Activated CD4-positive, alpha-beta T cell treated with anti-CD3 and anti-CD28 coated beads, Interleukin-2, amount 50 U/mL, for 16 hours (primary cell): ENCODE data around the gene LTBP1.
"Not testable (repeated sequence)": the region's sequence is repeated elsewhere in the genome, so short reads cannot be mapped to it uniquely, and the experiment has no call there.

ENCODE experiments used
- DNase-seq: peaks from one replicate; pipeline ENCODE4 v3.0.0-alpha.2; 2020

Gene LTBP1

DNA sequence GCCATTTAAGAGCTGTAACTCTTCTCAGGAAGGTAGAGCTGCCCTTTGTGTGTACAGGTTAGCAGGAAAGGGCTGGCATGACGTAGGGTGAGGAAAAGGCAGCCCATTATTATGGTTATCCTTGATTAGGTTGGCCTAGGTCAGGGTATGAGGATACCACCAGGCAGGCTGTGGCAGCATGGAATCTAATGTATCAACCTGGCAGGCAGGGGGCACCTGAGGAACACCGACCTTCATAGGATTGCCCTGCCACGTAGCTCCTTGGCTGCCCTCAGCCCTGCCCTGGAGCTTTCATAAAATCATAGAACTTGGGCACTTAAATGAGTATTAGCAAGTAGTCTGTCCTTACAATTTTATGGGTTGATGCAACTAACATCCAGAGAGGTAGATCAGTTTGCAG, 261.6 kb downstream of the LTBP1 start:
- no peak for DNase-seq

GRCh38 chr2:33209976-33210375, 263.2 kb downstream of the LTBP1 start:
- no peak for DNase-seq

DNA sequence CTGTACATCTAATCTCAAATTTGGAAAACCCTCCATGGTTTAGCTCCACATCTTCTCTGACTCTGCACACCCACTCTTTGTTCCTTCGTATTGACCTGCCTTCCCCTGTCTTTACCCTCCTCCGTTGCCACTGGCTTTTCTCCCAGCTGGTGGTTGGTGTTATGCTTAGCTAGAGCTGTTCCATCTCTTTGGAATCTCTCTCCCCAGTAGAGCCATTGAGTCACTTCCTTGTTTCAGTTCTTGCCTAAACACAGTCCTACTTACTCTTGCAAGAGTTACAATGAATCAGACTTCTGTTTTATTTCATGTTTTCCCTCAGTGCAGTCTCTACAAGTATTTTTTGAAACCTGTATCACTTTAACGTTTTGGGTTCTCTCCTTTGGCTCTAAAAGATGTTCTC, 263.9 kb downstream of the LTBP1 start:
- no peak for DNase-seq

GRCh38 chr2:33212151-33212550, 265.4 kb downstream of the LTBP1 start:
- no peak for DNase-seq

DNA sequence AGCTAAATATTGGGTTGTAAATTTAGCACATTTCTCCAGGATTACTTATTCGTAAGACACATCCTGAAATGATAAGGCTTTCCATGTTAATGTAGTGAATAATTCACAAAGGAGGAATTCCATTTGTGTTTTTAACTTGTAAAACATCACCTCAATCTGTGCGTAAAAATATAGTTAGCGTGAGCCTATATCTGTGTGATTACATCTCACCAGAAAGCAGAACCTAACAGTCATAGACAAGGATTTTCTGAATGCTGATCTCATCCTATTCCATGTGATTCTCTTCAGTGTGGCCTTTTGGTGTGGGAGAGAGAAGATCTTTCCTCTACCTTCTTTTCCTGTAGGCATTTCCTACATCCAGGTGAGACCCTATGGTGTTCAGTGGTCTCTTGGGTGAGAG, 266.5 kb downstream of the LTBP1 start:
- DNase-seq, result no peak

- DNase-seq, result no peak
These were observed 266.9 kb downstream of the LTBP1 start for GRCh38 chr2:33213648-33214047.

DNA sequence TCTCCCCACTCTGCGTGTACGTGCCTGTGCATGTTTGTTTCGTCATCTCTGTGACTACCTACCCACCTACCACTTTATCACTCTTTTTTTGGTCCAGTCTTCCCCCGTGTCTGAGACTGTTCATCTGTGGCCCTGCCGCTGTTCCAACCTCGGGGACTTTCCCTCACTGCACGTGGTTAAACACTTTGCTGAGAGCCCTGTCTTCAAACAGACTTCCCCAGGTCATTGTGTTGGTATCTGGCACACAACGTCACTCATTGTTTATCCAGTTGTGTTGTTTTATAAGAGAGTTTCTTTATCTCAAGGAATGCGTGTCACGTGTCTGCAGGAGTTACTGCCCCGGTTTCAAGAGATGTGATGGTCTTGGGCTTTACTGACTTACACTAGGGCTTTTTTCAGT, 267.7 kb downstream of the LTBP1 start:
- DNase-seq, result no peak

DNA sequence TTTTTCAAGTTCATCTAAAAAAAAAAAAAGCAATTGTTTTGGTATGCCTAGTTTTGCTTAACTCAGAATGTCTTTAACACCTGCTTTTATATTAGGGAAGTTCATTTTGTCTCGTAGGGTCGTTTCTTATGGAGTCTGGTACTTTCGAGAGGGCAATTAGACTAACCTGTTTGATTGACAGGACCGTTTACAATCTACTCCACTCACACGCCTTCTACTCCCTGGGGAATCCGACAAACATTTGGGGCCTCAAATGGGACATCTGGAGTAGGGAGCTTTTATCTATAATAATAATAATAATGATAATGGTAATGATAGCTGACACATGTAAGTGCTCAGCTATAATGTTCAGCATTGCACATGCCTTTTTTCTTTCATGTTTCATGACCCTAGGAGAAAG, 268.1 kb downstream of the LTBP1 start:
- no peak for DNase-seq

DNA sequence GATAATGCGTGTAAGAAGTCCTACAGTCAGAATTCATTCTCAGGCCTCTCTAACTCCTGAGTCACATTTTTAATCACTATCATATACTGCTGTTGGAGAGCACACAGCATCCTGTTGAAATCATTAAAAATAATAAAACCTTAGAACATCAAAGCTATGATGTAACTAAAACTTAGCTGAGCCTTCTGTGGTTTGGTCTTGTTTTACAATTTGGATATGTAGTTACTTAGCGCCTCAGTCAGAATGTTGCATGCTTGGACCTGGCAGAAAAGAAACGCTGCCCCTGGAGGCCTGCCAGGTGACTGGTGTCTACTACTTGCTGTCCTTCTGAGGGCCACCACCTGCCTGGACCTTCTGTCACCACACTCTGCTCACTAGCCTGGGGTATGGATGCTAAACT, 268.5 kb downstream of the LTBP1 start:
- no peak for DNase-seq

GRCh38 chr2:33215983-33216382, 269.2 kb downstream of the LTBP1 start:
- DNase-seq, result no peak

DNA sequence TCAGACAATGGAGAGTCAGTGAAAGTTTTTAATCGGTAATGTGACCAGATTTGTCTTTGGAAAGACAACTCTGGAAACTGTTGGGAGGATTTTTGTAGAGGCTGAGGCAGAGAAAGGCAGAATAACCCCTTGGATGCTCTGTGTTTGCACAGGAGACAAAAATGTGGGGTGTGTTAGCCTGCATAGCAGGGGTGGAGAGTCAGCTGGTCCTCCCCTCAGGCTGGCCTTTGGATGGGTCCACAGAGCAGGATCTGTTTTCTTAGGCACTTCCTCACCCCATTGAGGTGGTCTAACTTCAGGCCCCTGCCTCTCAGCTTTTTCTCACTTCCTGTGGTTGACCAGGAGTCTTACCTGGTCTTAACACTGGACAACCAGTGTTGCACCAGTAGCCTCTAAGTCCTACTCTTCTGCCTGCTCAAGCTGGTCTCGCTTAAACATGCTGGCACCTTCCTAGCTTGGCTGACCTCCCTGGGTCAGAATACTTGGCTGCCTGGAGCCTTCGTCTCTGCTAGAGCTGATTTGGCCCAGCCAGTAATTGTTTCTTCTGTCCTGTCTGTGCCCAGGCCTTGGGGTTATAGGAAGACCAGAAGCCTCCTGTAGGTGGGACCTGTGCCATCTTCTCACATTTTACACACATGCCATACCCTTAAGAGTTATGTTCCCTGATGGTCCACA, 269.9 kb downstream of the LTBP1 start:
- DNase-seq, result no peak

- no peak for DNase-seq
These were observed 270.7 kb downstream of the LTBP1 start for GRCh38 chr2:33217406-33217805.

DNA sequence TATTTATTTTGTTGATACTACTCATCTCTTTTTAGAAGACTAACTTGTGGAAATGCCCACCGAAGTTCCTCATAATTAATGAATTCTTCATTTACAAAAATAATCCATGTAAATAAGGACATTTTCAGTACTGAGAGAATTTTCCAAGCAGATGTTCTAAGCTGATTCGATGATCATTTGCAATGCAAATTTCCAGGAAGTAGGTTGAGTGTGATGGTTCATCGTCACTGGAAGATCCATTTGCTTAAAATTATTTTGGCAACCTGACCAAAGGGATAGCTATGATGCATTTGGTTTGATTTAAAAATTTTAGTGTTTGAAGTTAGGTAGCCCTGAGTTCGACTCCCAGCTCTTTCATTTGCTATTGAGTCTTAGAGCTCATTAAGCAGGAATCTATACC, 272.4 kb downstream of the LTBP1 start:
- DNase-seq, result no peak

GRCh38 chr2:33219850-33220275, 273.1 kb downstream of the LTBP1 start:
- DNase-seq, result peak; percentile 21

- no peak for DNase-seq
These were observed 273.8 kb downstream of the LTBP1 start for GRCh38 chr2:33220533-33220932.

DNA sequence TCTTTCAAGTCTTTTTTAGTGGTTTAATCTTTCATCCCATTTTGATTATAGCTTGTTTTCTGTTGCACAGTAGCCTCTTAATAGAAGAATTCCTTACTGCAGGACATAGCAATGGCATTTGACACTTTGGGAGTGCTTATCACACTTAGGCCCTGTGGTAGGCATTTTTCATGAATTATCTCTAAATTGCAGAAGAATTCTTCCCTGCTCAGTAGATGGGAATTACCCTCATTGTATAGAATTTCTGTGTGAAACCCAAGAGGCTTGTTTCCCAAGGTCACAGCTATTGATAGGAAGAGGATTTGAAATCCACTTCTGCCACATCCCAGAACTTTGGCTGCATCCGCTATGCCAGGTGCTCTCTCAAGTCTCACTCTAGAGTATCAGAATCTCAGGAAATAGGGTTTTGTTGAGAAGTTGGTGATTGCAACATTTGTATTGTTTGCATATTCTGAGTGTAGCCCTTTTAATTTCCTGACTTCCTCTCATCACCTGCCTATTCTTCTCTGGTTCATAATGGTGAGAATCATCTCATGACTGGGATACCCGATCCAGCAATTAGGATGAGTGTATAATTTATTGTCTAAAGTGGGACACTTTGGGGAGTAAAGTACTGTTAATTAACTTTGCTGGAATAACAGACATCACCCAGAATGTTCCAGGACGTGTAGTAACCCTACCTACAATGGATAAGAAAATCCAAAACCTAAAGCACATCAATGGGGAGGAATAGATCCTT, 274.5 kb downstream of the LTBP1 start:
- no peak for DNase-seq

- no peak for DNase-seq
These were observed 275.6 kb downstream of the LTBP1 start for GRCh38 chr2:33222309-33222708.

DNA sequence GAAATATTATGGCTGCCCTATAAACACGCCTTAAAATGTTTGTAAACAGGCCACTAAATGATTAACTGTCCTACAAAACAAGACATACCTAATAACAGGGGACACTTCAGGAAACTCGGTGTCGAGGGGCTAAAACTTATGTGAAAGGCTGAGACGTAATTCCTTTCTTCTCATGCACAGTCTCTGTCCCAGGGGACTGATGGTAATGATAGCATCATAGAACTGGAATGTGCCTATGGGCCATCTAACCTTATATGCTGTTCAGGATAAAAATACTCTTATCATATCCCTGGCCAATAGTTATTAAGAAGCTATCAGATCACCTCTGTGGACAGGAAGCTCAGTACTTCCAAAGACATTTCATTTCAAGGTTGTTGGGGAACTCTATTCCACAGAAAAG, 277.1 kb downstream of the LTBP1 start:
- no peak for DNase-seq

DNA sequence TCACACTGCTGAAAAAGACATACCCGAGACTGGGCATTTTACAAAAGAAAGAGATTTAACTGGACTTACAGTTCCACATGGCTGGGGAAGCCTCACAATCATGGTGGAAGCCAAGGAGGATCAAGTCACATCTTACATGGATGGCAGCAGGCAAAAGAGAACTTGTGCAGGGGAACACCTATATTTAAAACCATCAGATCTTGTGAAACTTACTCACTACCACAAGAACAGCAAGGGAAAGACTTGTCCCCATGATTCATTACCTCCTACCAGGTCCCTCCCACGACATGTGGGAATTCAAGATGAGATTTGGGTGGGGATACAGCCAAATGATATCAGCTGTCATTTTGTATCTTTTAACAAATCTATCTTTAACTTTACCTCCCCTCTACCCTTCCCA, 278.6 kb downstream of the LTBP1 start:
- DNase-seq, result no peak

DNA sequence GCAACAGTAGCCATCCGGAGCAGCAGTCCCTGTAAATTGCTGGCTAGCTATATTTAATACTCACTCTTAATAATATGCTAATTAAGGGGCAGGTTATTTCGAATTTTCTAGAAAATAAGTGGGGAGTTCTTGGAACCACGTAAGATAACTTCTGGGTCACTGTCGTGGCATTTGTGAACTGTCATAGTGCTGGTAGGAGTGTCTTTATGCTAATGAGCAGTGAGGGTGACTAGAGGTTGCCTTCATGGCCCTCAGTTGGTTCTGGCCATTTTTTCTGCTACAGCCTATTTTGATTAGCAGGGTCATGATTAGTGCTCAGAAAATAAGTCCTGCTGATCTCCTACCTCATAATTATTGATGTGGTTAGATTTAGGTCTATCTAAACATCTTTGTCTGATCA, 279.8 kb downstream of the LTBP1 start:
- DNase-seq, result no peak

DNA sequence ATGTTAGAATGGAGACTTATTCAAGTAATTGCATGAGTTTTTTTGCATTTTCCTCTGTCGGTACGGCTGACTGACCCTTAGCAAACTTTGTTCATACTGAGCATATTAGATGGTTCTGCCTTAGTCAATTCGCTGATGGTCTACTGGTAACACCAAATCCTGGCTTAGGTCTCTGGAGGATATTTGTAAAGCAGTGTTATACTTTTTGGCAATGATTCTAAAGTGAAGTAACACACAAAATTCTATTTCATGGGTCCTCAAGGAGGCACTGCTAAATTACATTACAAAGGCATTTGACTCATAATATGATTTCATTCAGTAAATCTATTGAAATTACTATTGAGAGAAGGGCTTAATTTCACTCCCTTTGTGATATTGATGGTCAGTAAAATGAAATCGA, 282.9 kb downstream of the LTBP1 start:
- no peak for DNase-seq

- DNase-seq, result no peak
These were observed 283.4 kb downstream of the LTBP1 start for GRCh38 chr2:33230195-33230594.

- DNase-seq, result no peak
These were observed 284.1 kb downstream of the LTBP1 start for GRCh38 chr2:33230842-33231241.

GRCh38 chr2:33235559-33235958, 288.8 kb downstream of the LTBP1 start:
- not testable (repeated sequence) for DNase-seq
